CD8-positive, alpha-beta memory T cell (primary cell): ENCODE data around the gene MSX2. TPM values are rescaled to one million over a fixed set of nuclear protein-coding genes. Genes with fewer than 3 reads are reported as not detected.

Experiments
- CTCF ChIA-PET: fragments of 350-600 bp; sonication (Branson Sonifier 250); formaldehyde crosslinking; loops from one replicate; lab custom pipeline; 2021; ENCODE audit warnings: antibody characterized with exemption; lab: Charles Lee
- POLR2A ChIA-PET: fragments of 350-600 bp; sonication (Branson Sonifier 250); formaldehyde crosslinking; loops from one replicate; lab custom pipeline; 2021; ENCODE audit warnings: antibody characterized with exemption; lab: Charles Lee
- DNase-seq, 5 donors: peaks; one replicate each; pipeline versions ENCODE4 v3.0.0 to v3.0.0-alpha.2; 2020 to 2022; ENCODE audit warnings: mixed read lengths in 1 of 5
- H3K27ac ChIP-seq: one replicate; pipeline ENCODE4 v1.7.0; 2013; ENCODE audit warnings: low read depth, mild to moderate bottlenecking, low read length, moderate library complexity
- H3K27me3 ChIP-seq: 2 replicates; pipeline ENCODE4 v1.7.0; 2013; ENCODE audit warnings: low read length, mild to moderate bottlenecking; ENCODE audit not compliant: insufficient read depth, poor library complexity, severe bottlenecking
- H3K36me3 ChIP-seq: 2 replicates; pipeline ENCODE4 v1.7.0; 2013; ENCODE audit warnings: mild to moderate bottlenecking, low read length, moderate library complexity; ENCODE audit not compliant: insufficient read depth
- H3K4me1 ChIP-seq: 2 replicates; pipeline ENCODE4 v1.7.0; 2013; ENCODE audit warnings: mild to moderate bottlenecking, low read length, moderate library complexity; ENCODE audit not compliant: insufficient read depth
- H3K4me3 ChIP-seq: 2 replicates; pipeline ENCODE4 v1.7.0; 2013; ENCODE audit warnings: mild to moderate bottlenecking, low read length
- H3K9me3 ChIP-seq: 2 replicates; pipeline ENCODE4 v1.7.0; 2013; ENCODE audit warnings: mild to moderate bottlenecking, low read length
- H3K27ac Mint-ChIP-seq, 8 donors: one replicate each; pipeline ENCODE4 v1.8.0; 2020 to 2021; ENCODE audit warnings: mixed read lengths in 8 of 8, mild to moderate bottlenecking in 6 of 8, inconsistent platforms in 3 of 8, moderate library complexity in 3 of 8
- H3K27me3 Mint-ChIP-seq, 2 donors: one replicate each; pipeline ENCODE4 v1.8.0; 2020 to 2021; ENCODE audit warnings: mixed read lengths in 2 of 2, mild to moderate bottlenecking in 1 of 2, moderate library complexity in 1 of 2
- H3K36me3 Mint-ChIP-seq, 3 donors: one replicate each; pipeline ENCODE4 v1.8.0; 2020 to 2021; ENCODE audit warnings: mixed read lengths in 3 of 3, inconsistent platforms in 1 of 3, mild to moderate bottlenecking in 1 of 3
- H3K4me1 Mint-ChIP-seq, 3 donors: one replicate each; pipeline ENCODE4 v1.8.0; 2020 to 2021; ENCODE audit warnings: mixed read lengths in 3 of 3, inconsistent platforms in 1 of 3, mild to moderate bottlenecking in 1 of 3
- H3K4me3 Mint-ChIP-seq, 7 donors: one replicate each; pipeline ENCODE4 v1.8.0; 2020 to 2021; ENCODE audit warnings: mixed read lengths in 7 of 7, mild to moderate bottlenecking in 6 of 7, moderate library complexity in 4 of 7, inconsistent platforms in 2 of 7
- H3K9me3 Mint-ChIP-seq, 5 donors: one replicate each; pipeline ENCODE4 v1.8.0; 2020 to 2022; ENCODE audit warnings: mixed read lengths in 5 of 5, mild to moderate bottlenecking in 3 of 5, moderate library complexity in 2 of 5, inconsistent platforms in 1 of 5
- polyA plus RNA-seq: library from polyadenylated mRNA; unstranded; fragments of 300-500 nt; fragmentation: Illumina TruSeq; gene quantifications from one replicate; pipeline ENCODE4 v1.2.3, GENCODE V29; 2021
- total RNA-seq, 2 experiments: library from RNA; stranded (reverse); gene quantifications; one replicate each; pipeline ENCODE4 v1.2.3, GENCODE V29; 2021

Gene MSX2
- total and polyA plus RNA-seq, 3 experiments from 2014 or later = not detected

GRCh38 chr5:174726916-174727793 lies 2.8 kb downstream of the MSX2 start:
- Histone ChIP-seq H3K36me3 (no peaks in the 10 kb centered on the region), H3K4me3 (no peak overlapping the region), H3K4me1 (no peaks in the 10 kb centered on the region), H3K27me3 (peaks cover 22% of the 10 kb centered on the region), H3K9me3 (no peaks in the 10 kb centered on the region), H3K27ac (no peak overlapping the region)
- Mint-ChIP-seq H3K36me3 (no peaks in the 10 kb centered on the region), H3K4me3 (no peak overlapping the region), H3K27me3 (peaks cover 74 to 87% of the 10 kb centered on the region in 2 donors), H3K9me3 (peaks cover 0 to 13% (median 7%) of the 10 kb centered on the region in 5 donors), H3K4me1 (peaks cover 5 to 11% (median 9%) of the 10 kb centered on the region in 3 donors), H3K27ac (no peak overlapping the region)
- no peak for DNase-seq
- ChIA-PET CTCF (no interaction called here), POLR2A (no interaction called here)

GRCh38 chr5:174727794-174728680 lies 3.7 kb downstream of the MSX2 start:
- H3K27me3 Mint-ChIP-seq = peaks cover 66 to 86% of the 10 kb centered on the region in 2 donors
- no peaks in the 10 kb centered on the region for H3K4me1 ChIP-seq
- H3K36me3 Mint-ChIP-seq = no peaks in the 10 kb centered on the region
- no peak overlapping the region for H3K4me3 ChIP-seq
- H3K27ac ChIP-seq = no peak overlapping the region
- H3K36me3 ChIP-seq = no peaks in the 10 kb centered on the region
- peaks cover 20% of the 10 kb centered on the region for H3K27me3 ChIP-seq
- POLR2A ChIA-PET = no interaction called here
- H3K4me1 Mint-ChIP-seq = peaks cover 5 to 11% (median 9%) of the 10 kb centered on the region in 3 donors
- H3K9me3 ChIP-seq = no peaks in the 10 kb centered on the region
- DNase-seq = no peak
- peaks cover 0 to 11% (median 7%) of the 10 kb centered on the region in 5 donors for H3K9me3 Mint-ChIP-seq
- H3K27ac Mint-ChIP-seq = no peak overlapping the region
- H3K4me3 Mint-ChIP-seq = no peak overlapping the region
- CTCF ChIA-PET = no interaction called here

- H3K27me3 ChIP-seq = peaks cover 10% of the 10 kb centered on the region
- no peaks in the 10 kb centered on the region for H3K4me1 ChIP-seq
- Mint-ChIP-seq H3K4me1 (peaks cover under 1 to 3% (median under 1%) of the 10 kb centered on the region in 3 donors), H3K27me3 (peaks cover 65 to 86% of the 10 kb centered on the region in 2 donors), H3K36me3 (no peaks in the 10 kb centered on the region), H3K27ac (no peak overlapping the region), H3K4me3 (no peak overlapping the region), H3K9me3 (peaks cover 0 to 9% (median 4%) of the 10 kb centered on the region in 5 donors)
- no peak for DNase-seq
- no peaks in the 10 kb centered on the region for H3K9me3 ChIP-seq
- no peak overlapping the region for H3K27ac ChIP-seq
- CTCF ChIA-PET = no interaction called here
- no peaks in the 10 kb centered on the region for H3K36me3 ChIP-seq
- POLR2A ChIA-PET = no interaction called here
- no peak overlapping the region for H3K4me3 ChIP-seq
These were observed 4.8 kb downstream of the MSX2 start for GRCh38 chr5:174729075-174729680.

GRCh38 chr5:174731214-174732035 lies 7.0 kb downstream of the MSX2 start:
- H3K36me3 ChIP-seq = no peaks in the 10 kb centered on the region
- no peak overlapping the region for H3K27ac ChIP-seq
- no peak for DNase-seq
- H3K4me1 ChIP-seq = no peaks in the 10 kb centered on the region
- Mint-ChIP-seq H3K27ac (no peak overlapping the region), H3K27me3 (peaks cover 63 to 91% of the 10 kb centered on the region in 2 donors), H3K4me3 (no peak overlapping the region), H3K4me1 (no peaks in the 10 kb centered on the region), H3K36me3 (no peaks in the 10 kb centered on the region), H3K9me3 (peaks cover 0 to 5% (median 3%) of the 10 kb centered on the region in 5 donors)
- H3K9me3 ChIP-seq = no peaks in the 10 kb centered on the region
- peaks cover 14% of the 10 kb centered on the region for H3K27me3 ChIP-seq
- CTCF ChIA-PET = no interaction called here
- H3K4me3 ChIP-seq = no peak overlapping the region
- POLR2A ChIA-PET = no interaction called here

- Histone ChIP-seq H3K4me3 (no peak overlapping the region), H3K27me3 (peaks cover 10% of the 10 kb centered on the region), H3K27ac (no peak overlapping the region), H3K4me1 (no peaks in the 10 kb centered on the region), H3K36me3 (no peaks in the 10 kb centered on the region), H3K9me3 (no peaks in the 10 kb centered on the region)
- CTCF ChIA-PET = no interaction called here
- H3K9me3 Mint-ChIP-seq = peaks cover 0 to 7% (median 3%) of the 10 kb centered on the region in 5 donors
- no peaks in the 10 kb centered on the region for H3K36me3 Mint-ChIP-seq
- DNase-seq = no peak
- POLR2A ChIA-PET = no interaction called here
- peaks cover 60 to 91% of the 10 kb centered on the region in 2 donors for H3K27me3 Mint-ChIP-seq
- no peak overlapping the region for H3K4me3 Mint-ChIP-seq
- no peaks in the 10 kb centered on the region for H3K4me1 Mint-ChIP-seq
- no peak overlapping the region for H3K27ac Mint-ChIP-seq
These were observed 7.9 kb downstream of the MSX2 start for GRCh38 chr5:174732036-174733020.

- ChIA-PET CTCF (no interaction called here), POLR2A (no interaction called here)
- Mint-ChIP-seq H3K36me3 (no peaks in the 10 kb centered on the region), H3K4me1 (no peaks in the 10 kb centered on the region), H3K27me3 (peaks cover 56 to 89% of the 10 kb centered on the region in 2 donors), H3K4me3 (no peak overlapping the region), H3K9me3 (peaks cover 0 to 8% (median 2%) of the 10 kb centered on the region in 5 donors), H3K27ac (no peak overlapping the region)
- H3K9me3 ChIP-seq = no peaks in the 10 kb centered on the region
- no peaks in the 10 kb centered on the region for H3K4me1 ChIP-seq
- H3K4me3 ChIP-seq = no peak overlapping the region
- no peaks in the 10 kb centered on the region for H3K36me3 ChIP-seq
- peaks cover 10% of the 10 kb centered on the region for H3K27me3 ChIP-seq
- H3K27ac ChIP-seq = no peak overlapping the region
- no peak for DNase-seq
These were observed 8.8 kb downstream of the MSX2 start for GRCh38 chr5:174733091-174733690.
